Stimulated activated CD8-positive, alpha-beta memory T cell treated with anti-CD3 and anti-CD28 coated beads, Interleukin-7, amount 100 ng/mL, for 48 hours (primary cell): ENCODE data around the gene CACNB4.
"Not testable (repeated sequence)": the region's sequence is repeated elsewhere in the genome, so short reads cannot be mapped to it uniquely, and the experiment has no call there.

ENCODE experiments used
- DNase-seq, 2 donors: peaks; one replicate each; pipeline ENCODE4 v3.0.0-alpha.2; 2020; ENCODE audit warnings: low read depth in 1 of 2; ENCODE audit errors: extremely low read depth in 1 of 2

Gene CACNB4

DNA sequence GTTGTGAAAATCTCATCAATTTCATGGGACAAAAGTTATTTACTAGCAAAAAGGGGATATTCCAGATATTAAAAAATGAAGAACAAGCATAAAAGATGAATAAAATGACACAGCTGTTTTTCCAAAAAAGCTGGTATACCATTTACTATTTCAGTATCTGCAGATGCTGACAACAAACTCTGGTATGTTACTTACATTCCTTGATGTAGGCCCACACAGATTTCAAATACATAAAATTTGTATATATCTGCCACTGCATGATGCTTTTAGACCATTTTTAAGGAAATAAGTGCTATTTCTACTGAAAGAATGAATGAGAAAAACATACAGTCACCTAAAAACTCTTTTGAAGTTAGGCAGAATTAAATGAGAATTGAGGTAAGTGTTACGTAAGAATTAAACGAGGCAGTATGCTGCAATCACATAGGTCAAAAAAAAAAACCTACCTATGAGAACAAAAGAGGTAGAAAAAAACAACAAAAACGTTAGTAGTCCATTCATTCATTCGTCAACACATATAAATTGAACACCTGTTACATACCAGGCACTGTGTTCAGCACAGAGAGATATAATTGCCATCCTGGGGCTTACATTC lies 303.1 kb downstream of the CACNB4 start:
- DNase-seq, result no peak

DNA sequence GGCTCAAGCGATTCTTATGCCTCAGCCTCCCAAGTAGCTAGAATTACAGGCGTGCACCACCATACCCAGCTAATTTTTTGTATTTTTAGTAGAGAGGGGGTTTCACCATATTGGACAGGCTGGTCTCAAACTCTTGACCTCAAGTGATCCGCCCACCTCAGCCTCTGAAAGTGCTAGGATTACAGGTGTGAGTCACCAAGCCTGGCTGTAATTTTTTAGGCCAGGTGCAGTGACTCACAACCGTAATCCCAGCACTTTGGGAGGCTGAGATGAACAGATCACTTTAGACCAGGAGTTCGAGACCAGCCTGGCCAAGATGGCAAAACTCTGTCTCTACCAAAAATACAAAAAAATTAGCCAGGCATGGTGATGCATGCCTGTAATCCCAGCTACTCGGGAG lies 304.4 kb downstream of the CACNB4 start:
- not testable (repeated sequence) for DNase-seq

DNA sequence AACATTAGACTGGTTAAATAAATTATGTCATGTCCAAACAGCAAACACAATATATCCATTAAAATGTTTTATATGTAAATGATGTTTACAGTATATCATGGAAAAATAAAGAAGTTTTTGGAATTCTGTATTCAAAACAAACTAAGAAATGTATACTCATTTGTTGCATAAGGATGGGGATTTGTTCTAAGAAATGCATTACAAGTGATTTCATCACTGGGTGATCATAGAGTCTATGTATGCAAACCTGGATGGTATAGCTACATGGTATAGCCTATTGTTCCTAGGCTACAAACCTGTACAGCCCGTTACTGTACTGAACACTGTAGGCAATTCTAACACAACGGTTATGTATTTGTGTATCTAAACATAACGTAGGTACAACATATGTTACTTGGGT lies 305.7 kb downstream of the CACNB4 start:
- DNase-seq, result no peak

DNA sequence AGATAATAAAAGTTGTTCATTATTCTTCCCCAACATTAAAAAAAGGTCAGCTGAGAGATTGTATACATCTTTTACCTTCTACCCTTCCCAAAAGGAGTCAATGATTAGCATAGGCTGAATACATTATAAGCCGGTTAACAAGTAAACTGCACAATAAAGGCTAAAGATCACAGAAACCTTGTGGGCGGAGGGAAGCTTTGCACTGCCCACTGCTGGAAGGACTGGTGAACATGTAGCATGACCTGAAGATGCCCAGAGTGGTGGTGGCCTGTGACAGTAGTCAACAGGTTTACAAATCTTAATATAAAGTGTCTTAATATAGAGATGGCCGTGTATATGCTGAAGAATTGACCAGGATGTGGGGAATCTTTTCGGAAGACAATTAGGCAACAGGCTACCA lies 306.3 kb downstream of the CACNB4 start:
- no peak for DNase-seq

DNA sequence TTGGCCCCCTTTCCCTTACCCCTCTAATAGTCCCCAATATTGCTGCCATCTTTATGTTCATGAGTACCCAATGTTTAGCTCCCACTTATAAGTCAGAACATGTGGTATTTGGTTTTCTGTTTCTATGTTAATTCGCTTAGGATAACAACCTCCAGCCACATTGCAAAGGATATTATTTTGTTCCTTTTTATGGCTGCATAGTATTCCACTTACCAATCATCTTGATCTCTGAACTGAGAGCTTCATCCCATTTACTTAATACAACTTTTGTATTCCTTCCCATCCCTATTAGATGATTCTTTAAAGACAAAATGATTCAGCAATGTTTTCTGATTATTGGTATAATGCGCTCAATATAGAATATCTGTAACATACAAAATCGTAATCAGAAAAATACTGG lies 307.3 kb downstream of the CACNB4 start:
- DNase-seq, result no peak

DNA sequence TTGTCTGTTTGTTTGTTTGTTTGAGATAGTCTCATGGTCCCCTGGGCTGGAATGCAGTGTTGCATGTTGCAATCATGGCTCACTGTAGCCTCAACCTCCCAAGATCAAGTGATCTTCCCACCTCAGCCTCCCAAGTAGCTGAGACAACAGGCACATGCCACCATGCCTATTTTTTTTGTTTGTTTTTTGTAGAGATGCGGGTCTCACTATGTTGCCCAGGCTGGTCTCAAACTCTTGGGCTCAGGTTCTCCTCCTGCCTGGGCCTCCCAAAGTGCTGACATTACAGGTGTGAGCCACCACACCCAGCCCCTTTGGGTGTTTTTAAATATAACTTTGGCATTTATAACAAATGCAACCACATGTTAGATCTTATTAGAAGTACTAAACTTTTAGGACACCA lies 308.2 kb downstream of the CACNB4 start:
- no peak for DNase-seq

DNA sequence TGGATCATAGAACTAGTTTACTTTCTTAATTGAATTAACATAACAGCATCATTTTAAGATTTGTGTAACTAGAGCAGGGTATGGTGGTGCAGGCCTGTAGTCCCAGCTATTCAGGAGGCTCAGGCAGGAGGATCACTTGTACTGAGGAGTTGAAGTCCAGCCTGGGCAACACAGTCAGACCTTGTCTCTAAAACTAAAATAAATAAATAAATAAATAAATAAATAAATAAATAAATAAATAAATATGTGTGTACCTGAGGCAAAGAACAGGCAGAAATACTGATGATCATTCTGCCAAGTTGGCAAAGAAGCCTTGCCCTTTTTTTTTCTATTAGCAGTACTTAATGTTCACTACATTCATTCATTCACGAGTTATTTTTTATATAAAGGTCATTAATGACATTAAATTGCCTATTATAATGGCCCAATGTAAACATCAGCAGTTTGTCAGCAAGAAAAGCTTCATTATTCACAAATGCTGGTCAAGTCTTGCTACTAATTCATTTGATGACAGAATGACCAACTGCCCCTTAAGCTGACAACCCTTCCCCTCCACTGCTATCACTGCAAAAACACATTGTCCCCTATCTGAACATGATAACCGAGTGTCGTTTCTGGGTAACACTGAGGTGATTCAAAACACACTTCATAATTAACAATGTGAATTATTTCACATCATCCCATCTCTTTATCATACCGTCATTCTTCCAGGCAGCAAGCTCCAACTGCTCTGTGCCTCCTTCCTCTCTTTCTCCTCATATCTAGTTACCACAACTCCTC lies 309.6 kb downstream of the CACNB4 start:
- no peak for DNase-seq

DNA sequence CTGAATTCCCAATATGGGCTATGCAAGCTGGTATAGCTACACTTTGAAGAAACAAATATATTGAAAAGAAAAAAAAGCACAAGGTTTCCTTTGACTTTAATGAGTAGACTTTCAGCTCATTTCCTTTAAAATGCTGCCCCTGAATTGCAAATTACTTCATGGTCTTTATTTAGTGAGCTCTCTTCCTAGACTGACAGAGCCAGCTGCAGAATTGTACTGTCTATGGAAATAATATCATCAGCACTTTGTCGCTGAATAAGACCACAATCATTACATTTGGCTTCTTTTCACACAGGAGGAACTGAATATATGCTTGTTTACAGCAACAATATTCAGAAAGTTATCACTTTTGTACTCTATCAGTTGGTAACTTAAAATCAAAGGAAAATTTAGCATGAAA lies 312.4 kb downstream of the CACNB4 start:
- DNase-seq, result no peak

DNA sequence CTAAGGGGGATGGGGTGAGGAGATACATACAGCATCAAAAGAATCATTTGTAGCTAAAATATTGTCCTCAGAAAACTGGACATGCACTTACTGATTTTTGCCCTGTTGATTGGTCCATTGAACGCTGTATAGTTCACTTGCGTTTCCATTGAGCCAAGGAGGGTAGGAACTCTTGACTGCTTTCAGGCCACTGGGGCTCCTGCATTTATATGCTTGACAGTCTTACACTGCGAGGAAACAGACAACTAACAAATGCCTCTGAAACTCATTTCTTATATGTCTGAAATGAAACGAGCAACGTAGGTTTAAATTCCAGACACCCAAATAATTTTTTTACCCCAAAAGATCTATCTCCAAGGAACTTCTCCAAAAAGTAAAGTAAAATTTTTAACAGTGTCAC lies 312.8 kb downstream of the CACNB4 start:
- no peak for DNase-seq

DNA sequence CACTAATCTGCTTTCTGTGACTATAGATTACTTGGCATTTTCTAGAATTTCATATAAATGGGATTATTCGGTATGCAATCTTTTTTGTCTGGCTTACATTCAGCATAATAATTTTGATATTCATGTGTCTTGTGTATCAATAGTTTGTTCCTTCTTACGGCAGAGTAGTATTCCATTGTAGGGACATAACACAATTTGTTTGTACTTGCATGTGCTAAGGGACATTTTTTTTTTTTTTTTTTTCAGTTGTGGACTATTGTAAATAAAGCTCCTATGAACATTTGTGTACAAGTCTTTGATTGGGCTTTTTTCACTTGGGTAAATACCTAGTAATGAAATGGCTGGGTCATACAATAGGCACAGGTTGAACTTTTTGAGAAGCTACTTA lies 315.7 kb downstream of the CACNB4 start:
- no peak for DNase-seq
